KOPT-K1 (cell line): Measurements from ENCODE around the gene GAS6.
"Not testable (repeated sequence)": the region's sequence is repeated elsewhere in the genome, so short reads cannot be mapped to it uniquely, and the experiment has no call there.

Experiments used
- H3K27ac ChIP-seq: fragments of 200-600 bp; sonication (generic); 2 replicates; pipeline ENCODE4 v1.5.1; 2016; ENCODE audit warnings: antibody characterized with exemption, mild to moderate bottlenecking, low read depth, low read length; ENCODE audit not compliant: poor library complexity, severe bottlenecking
- H3K36me3 ChIP-seq: fragments of 200-600 bp; sonication (generic); 2 replicates; pipeline ENCODE4 v1.5.1; 2017; ENCODE audit warnings: antibody characterized with exemption, mild to moderate bottlenecking, low read length, moderate library complexity; ENCODE audit not compliant: insufficient read depth
- H3K9me3 ChIP-seq: fragments of 200-600 bp; sonication (generic); 2 replicates; pipeline ENCODE4 v1.5.1; 2017; ENCODE audit warnings: antibody characterized with exemption, low read length, mild to moderate bottlenecking; ENCODE audit not compliant: insufficient read depth, poor library complexity, severe bottlenecking

GAS6 gene

GRCh38 chr13:113796964-113797676 lies 66.8 kb downstream of the GAS6 start:
- H3K36me3 ChIP-seq, result no peaks in the 10 kb centered on the region
- no peak overlapping the region for H3K27ac ChIP-seq
- no peaks in the 10 kb centered on the region for H3K9me3 ChIP-seq

- no peaks in the 10 kb centered on the region for H3K9me3 ChIP-seq
- no peaks in the 10 kb centered on the region for H3K36me3 ChIP-seq
- H3K27ac ChIP-seq, result no peak overlapping the region
Observed at GRCh38 chr13:113796211-113796963, 67.5 kb downstream of the GAS6 start.

- H3K36me3 ChIP-seq, H3K27ac ChIP-seq, H3K9me3 ChIP-seq: not testable (repeated sequence)
Observed at GRCh38 chr13:113795362-113795761, 68.5 kb downstream of the GAS6 start.

- Histone ChIP-seq H3K36me3 (no peaks in the 10 kb centered on the region), H3K9me3 (no peaks in the 10 kb centered on the region)
Observed at GRCh38 chr13:113794764-113795173, 69.1 kb downstream of the GAS6 start.

GRCh38 chr13:113794086-113794485 lies 69.8 kb downstream of the GAS6 start:
- Histone ChIP-seq H3K36me3 (no peaks in the 10 kb centered on the region), H3K27ac (no peak overlapping the region), H3K9me3 (no peaks in the 10 kb centered on the region)

More at GRCh38 chr13:113794764-113795173, 69.1 kb downstream of the GAS6 start:
- no peak overlapping the region for H3K27ac ChIP-seq

- Histone ChIP-seq H3K36me3 (no peaks in the 10 kb centered on the region), H3K27ac (no peak overlapping the region), H3K9me3 (no peaks in the 10 kb centered on the region)
Observed at GRCh38 chr13:113793718-113794085, 70.2 kb downstream of the GAS6 start.

- Histone ChIP-seq H3K9me3 (no peaks in the 10 kb centered on the region), H3K27ac (no peak overlapping the region), H3K36me3 (no peaks in the 10 kb centered on the region)
Observed at GRCh38 chr13:113792886-113793717, 70.8 kb downstream of the GAS6 start.

- H3K36me3 ChIP-seq, result no peaks in the 10 kb centered on the region
- H3K9me3 ChIP-seq, result no peaks in the 10 kb centered on the region
- no peak overlapping the region for H3K27ac ChIP-seq
Observed at GRCh38 chr13:113792236-113792770, 71.6 kb downstream of the GAS6 start.

GRCh38 chr13:113791761-113792160 lies 72.1 kb downstream of the GAS6 start:
- Histone ChIP-seq H3K36me3 (no peaks in the 10 kb centered on the region), H3K27ac (no peak overlapping the region), H3K9me3 (no peaks in the 10 kb centered on the region)

GRCh38 chr13:113791226-113791625 lies 72.7 kb downstream of the GAS6 start:
- Histone ChIP-seq H3K9me3 (no peaks in the 10 kb centered on the region), H3K27ac (no peak overlapping the region)

GRCh38 chr13:113789931-113790330 lies 73.9 kb downstream of the GAS6 start:
- H3K36me3 ChIP-seq, H3K27ac ChIP-seq, H3K9me3 ChIP-seq: not testable (repeated sequence)

More at GRCh38 chr13:113791226-113791625, 72.7 kb downstream of the GAS6 start:
- H3K36me3 ChIP-seq, result no peaks in the 10 kb centered on the region

- no peak overlapping the region for H3K27ac ChIP-seq
- H3K9me3 ChIP-seq, result no peaks in the 10 kb centered on the region
- no peaks in the 10 kb centered on the region for H3K36me3 ChIP-seq
Observed at GRCh38 chr13:113789167-113789566, 74.7 kb downstream of the GAS6 start.

GRCh38 chr13:113788413-113789135 lies 75.3 kb downstream of the GAS6 start:
- Histone ChIP-seq H3K27ac (no peak overlapping the region), H3K36me3 (no peaks in the 10 kb centered on the region), H3K9me3 (no peaks in the 10 kb centered on the region)

GRCh38 chr13:113787694-113788093 lies 76.2 kb downstream of the GAS6 start:
- Histone ChIP-seq H3K36me3 (no peaks in the 10 kb centered on the region), H3K9me3 (no peaks in the 10 kb centered on the region), H3K27ac (no peak overlapping the region)
